Measurements from ENCODE around the gene NTN3.

- TF ChIP-seq CTCF (IDR thresholded peaks at IDR 0.05) (no peak), ZFX (IDR thresholded peaks at IDR 0.05; ENCODE audit: borderline replicate concordance) (no peak)
These were observed 38.8 kb upstream of the NTN3 start for GRCh38 chr16:2432286-2432685.

Data from 22Rv1 (cell line).